ENCODE data around the gene CNDP1.

DNA sequence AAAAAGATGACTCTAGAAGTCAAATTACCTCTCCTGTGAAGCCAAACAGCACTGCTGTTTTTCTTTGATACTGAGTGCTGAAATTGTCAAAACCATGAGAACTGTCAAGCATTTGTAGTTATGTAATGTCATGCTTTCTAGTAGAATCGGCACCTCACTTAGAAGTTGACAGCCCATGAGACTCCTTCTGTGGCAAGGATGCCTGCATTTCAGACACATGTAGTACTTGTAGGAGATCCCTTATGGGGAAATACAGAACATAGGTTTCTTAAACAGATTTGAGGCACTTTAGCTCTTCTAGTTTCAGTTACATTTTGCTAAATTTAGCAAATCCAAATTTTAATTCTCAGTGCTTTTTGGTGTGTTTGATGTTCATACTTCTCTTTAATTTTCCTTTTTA lies 79.1 kb downstream of the CNDP1 start:
- no peak for TF ChIP-seq EZH2 (IDR thresholded peaks at IDR 0.05)
- no peak for TF ChIP-seq POLR2AphosphoS5 (IDR thresholded peaks at IDR 0.05; ENCODE audit: borderline replicate concordance, low read depth, low read length)

Data from SK-N-MC (cell line).